ENCODE results near the gene RBM25.
"Not testable (repeated sequence)": the region's sequence is repeated elsewhere in the genome, so short reads cannot be mapped to it uniquely, and the experiment has no call there.

Gene RBM25

DNA sequence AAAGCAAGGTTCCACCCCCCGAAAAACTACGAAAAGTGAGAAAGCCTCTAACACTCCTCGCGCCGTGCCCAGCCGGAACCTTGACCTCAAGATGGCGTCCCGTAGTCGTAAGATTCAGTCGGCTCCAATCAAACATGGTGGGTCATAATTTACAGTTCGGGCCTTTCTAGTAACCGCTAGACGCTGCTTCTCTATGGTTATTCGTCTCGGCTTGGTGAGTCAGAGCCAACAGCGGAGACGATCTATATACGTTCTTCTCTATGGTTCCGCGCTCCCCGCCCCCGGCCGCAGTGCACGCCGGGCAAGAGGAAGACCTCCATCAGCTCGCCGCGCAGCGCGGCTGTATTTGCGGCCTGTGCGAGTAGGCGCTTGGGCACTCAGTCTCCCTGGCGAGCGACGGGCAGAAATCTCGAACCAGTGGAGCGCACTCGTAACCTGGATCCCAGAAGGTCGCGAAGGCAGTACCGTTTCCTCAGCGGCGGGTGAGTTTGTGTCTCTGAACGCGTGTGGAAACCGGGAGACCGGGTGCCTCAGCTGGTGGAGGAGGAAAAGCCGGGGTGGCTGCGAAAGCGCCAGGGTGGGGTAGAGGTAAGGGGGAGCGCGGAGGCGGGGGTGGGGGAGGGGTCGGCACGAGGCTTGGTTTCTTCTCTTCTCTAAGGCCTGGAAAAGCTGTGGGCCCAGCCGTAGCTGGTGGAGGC lies at the start of gene RBM25:
Gene RBM25 (plus strand): TSS at position 311 of the 698 bp plus-strand sequence. CDS start 13,108 bp downstream, outside the sequence.
- DNase-seq = peak; percentile 99

DNA sequence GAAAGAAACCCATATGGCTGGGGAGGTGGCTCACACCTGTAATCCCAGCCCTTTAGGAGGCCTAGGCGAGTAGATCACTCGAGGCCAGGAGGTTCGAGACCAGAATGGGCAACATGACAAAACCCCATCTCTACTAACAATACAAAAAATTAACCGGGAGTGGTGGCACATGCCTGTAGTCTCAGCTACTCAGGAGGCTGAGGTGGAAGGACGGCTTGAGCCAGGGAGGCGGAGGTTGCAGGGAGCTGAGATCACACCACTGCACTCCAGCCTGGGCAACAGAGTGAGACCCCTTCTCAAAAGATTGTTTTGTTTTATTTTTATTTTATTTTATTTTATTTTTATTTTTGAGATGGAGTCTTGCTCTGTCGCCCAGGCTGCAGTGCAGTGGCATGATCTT lies 47.1 kb upstream of the RBM25 start:
- not testable (repeated sequence) for DNase-seq

DNA sequence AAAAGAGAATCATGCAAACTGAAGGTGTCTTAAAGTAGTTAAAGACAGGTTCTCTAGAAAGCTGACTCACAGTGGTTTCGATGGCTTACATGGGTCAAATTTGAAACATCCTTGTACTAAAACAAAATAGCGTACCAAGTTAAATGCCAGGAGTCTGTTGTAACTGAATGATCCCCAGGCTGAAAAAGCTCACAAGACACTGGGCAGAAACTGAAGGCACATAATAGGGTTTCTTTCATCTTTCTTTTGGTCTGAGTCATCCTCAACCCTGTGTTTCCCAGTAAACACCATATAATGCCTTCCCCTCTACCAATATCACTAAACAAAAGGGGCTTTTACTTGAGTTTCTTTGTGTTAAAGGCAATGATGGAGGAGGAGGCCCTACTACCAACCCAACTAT lies 44.2 kb upstream of the RBM25 start:
- no peak for DNase-seq

DNA sequence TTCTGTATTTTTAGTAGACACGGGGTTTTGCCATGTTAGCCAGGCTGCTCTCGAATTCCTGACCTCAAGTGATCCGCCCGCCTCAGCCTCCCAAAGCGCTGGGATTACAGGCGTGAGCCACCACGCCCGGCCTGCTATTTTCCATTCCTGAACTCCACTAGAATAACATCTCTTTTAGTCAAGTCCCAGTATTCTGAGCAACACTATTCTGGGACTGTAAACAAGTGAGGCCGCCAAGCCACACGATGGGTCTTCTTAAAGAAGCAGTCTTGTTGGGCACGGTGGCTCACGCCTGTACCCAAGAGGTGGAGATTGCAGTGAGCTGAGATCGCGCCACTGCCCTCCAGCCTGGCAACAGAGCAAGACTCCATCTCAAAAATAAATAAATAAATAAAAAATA lies 42.8 kb upstream of the RBM25 start:
- not testable (repeated sequence) for DNase-seq

DNA sequence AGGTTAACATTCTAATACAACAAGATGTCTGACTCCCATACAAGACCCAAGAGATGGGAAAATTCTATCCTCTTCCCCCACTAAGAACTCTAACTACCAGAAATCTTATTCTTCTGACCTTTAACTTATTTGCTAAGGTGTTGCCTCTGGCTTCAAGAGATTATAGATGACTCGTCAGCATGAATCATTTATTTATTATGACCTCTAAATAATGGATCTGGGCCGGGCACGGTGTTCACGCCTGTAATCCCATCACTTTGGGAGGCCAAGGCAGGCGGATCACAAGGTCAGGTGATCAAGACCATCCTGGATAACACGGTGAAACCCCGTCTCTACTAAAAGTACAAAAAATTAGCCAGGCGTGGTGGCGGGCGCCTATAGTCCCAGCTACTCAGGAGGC lies 42.3 kb upstream of the RBM25 start:
- DNase-seq = not testable (repeated sequence)

DNA sequence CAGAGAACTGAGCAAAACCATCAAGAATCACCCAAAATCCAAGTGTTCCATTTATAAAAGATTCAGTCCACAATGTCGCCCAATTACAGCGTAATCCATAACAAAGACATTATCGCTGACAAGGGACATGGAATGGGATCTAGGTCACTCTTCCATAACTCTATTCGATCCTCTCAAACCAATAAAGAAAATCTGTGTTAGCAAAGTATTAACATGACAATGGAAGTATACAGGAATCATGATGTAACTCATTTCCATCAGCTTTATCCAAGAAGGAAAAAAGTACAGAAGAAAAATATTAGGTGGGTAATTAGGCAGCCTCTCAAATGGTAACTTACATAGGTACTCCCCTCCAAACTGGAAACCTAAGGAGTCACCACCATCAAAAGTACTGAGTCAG lies 36.3 kb upstream of the RBM25 start:
- no peak for DNase-seq

DNA sequence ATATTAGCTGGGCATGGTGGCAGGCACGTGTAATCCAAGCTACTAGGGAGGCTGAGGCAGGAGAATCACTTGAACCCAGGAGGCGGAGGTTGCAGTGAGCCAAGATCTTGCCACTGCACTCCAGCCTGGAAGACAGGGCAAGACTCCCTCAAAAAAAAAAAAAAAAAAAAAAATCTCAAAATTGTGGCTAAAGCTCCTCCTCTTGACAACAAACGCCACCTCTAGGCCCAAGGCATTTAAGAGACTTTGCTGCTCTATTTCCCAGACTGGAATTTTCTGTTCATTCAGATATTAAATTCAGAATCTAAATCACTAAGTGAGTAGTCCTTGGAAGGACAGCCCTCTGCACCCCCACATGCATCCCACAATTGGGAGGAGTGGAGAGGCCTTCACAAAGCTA lies 32.8 kb upstream of the RBM25 start:
- DNase-seq = no peak

DNA sequence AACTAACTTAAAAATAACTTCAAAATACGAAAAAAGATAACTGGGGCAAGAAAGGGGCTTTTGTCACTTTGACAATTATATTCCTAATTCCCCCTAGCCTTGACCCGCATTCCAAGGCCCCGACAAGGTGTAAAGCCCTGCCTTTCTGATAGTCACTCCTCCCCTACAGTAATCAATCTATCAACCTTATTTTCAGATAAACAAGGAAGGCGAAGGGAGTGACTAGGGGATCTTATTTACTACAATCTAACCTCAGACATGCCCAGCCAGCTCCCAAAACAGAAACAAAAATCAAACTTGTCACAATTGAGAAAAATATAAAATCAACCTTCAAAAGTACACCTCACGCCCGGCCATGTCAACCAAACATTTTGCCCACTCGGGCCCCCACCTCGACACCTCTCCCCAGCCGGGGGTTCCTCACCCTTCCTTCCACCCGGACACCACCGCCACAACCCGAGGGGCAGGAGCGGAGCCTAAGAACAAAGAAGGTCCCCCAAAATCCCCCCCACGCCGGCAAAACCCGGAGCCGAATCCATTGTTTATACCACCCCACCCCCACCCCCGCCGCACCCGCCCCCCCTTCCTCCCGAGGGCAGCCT lies 32.0 kb upstream of the RBM25 start:
- no peak for DNase-seq

DNA sequence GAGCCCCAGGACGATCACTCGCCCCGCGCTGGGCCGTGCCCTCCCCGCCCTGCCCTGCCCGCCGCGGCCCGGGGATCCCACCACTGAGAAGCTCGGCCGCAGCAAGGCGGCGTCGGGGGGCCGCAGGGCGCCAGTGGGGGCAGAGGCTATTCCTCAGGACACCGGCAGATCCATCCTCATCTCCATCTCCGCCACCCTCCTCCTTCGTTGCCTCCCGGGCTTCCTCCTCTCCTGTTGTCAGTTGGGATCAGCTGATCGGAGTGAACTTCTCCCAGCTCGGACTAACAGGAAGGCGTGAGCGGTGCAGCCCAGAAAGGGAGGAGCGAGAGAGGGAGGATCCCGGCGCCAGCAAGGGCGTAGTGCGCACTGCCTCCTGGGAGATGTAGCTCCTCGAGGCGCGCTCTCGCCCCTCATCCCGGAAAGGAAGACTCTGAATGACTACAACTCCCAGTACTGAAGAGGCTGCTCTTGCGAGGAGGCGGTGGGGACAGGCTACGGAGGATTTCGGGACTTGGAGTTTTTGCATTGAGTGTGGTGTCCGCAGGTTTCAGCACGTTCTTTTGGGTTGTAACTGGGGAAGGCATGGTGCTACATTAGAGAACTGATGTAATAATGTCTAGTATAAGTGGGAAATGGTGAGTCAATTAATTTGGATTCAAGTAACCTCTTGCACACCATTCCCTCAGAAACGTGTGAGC lies 31.3 kb upstream of the RBM25 start, which contains the start of gene ZFYVE1:
Gene ZFYVE1 (minus strand): TSS at position 262 of the 698 bp plus-strand sequence. CDS start 2,598 bp downstream, outside the sequence.
- DNase-seq = peak; percentile 99

DNA sequence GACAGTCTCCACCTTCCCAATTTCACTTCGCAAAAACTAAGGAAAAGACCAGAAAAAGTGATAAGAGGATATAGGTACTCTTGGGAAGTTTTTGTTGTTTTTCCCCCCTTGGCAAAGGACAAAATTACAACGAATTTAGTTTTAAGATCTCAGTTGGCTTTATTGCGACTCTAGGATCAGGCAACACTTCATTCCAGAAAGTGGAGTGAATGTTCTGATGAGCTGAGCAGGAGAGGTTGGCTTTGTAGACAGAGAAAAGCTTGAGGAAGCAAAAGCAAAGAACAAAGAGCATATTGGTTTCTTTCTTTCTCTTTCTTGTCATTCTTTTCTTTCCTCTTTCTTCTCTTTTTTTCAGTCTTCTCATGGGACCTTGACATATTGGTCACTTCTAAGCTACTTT lies 30.8 kb upstream of the RBM25 start:
- DNase-seq = no peak

DNA sequence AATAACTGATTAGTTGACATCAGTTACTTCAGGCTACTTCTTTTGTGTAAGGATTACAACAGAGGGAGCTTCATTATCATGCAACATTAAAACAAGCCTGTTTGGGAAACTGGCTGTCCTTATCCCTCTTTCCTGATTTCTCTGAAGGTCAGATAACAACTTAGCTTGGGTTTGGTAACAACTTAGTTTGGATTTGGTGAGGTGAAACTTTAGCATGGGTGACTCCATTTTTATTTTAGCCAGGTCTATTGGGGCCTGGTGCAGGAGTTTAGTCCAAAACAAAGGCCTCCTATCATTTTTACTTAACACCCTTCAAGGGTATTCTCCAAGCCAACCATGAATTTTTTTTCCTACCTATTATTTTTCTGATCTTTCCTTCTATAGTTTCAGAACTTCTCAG lies 30.4 kb upstream of the RBM25 start:
- no peak for DNase-seq

DNA sequence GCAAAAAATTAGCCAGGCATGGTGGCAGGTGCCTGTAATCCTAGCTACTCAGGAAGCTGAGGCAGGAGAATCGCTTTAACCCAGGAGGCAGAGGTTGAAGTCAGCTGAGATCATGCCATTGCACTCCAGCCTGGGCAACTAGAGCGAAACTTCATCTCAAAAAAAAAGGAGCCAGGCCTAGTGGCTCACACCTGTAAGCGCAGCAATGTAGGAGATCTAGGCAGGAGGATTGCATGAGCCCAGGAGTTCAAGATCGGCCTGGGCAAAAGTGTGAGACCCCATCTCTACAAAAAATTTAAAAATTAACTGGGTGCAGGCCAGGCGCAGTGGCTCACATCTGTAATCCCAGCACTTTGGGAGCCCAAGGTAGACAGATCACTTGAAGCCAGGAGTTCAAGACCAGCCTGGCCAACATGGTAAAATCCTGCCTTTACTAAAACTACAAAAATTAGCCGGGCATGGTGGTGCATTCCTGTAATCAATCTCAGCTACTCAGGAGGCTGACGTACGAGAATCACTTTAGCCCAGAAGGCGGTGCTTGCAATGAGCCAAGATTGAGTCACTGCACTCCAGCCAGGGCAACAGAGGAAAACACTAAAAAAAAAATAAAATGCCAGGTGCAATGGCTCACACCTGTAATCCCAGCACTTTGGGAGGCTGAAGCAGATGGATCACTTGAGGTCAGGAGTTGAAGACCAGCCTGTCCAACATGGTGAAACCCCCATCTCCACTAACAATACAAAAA lies 21.5 kb upstream of the RBM25 start:
- DNase-seq = not testable (repeated sequence)

DNA sequence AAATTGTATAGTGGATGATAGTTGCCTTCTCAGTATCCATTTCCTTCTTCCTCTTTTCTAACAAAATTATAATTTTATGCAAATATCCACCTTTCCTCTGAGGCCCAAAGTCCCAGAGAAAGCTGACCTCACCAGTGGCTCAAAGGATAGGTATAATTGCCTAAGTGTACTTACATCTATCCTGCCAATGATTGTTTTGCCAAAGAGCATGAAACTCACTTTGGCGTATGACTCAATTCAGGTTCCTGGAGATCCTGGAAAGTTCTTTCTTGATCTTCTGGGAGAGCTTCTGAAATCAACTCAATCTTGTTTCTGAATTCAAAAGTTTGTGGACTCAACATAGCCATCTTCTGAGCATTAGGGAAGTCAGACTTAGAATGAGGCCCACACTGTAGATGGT lies 10.5 kb upstream of the RBM25 start:
- DNase-seq = no peak

DNA sequence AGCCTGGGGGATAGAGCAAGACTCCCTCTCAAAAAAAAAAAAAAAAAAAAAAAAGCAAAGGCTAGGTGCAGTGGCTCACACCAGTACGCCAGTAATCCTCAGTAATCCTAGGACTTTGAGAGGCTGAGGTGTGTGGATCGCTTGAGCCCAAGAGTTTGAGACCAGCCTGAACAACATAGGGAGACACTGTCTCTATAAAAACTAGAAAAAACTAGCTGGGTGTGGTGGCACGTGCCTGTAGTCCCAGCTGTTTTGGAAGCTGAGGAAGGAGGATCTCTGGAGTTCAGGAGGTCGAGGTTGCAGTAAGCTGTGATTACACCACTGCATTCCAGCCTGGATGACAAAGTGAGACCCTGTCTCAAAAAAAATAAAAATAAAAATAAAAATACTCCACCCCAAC lies 8.9 kb upstream of the RBM25 start:
- no peak for DNase-seq

DNA sequence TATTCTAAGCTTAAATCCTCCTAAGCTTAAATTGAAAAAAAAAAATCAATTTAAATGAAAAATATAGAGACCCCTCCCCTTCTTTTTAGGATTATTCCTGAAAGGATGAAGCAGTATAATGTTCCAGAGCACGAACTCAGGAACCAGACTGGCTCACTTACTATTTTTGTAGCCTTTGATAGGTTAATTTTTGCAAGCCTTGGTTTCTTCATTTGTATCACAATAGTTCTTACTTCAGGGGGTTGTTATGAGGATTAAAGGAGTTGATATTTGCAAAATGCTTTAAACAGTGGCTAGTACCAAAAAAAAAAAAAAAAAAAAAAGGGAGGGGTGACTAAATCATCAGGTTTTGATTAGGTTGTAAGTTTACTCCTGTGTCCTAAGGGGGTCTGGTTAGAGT lies 3.1 kb upstream of the RBM25 start:
- no peak for DNase-seq

DNA sequence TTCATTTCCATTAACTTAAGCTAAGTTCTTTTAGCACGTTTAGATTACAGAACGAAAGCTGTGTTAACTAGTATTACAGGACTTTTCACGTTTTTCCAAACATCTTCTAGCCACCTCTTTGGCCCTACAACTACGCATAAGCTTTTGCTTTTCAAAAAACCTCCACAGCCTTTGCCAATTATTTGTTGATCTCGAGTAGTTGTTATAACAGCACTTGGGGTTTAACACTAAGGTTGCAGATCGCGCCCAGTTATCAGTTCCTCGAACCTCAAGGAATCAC lies 450 bp upstream of the RBM25 start:
- no peak for DNase-seq

DNA sequence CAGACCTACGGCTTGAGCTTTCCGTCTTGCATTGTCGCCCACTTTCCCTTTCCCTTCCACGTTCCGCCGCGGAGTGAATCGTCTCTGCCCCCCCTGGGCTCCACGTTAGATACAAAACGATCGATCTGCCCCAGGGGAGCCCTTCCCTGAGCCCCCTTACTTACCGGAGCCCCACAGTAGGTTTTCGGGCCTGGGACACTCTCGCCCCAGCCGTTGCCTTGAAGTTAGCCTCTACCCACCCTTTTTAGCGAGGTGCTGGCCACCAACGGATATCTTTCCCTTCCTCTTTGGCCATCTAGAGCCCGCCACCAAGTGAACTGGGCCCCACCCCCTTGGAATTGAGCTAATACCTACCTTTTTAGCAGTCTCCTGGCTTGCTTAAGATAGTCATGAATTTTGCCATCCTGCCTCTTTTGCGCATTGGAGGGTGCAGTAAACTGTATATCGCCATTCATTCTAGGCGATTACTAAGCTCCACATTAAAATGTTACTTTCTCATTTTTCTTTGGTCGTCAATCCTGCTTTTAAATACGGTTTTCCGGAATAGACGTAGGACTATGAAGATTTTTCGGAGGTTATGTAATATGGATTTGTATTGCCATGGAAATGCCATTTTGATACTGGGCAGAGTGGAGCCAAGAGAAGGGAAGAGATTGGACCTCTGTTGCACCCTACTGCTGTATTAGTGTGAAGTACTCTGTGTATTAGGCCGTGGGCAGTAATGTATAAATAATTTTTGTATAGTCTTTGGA lies 764 bp downstream of the RBM25 start:
- DNase-seq = peak; percentile 41

DNA sequence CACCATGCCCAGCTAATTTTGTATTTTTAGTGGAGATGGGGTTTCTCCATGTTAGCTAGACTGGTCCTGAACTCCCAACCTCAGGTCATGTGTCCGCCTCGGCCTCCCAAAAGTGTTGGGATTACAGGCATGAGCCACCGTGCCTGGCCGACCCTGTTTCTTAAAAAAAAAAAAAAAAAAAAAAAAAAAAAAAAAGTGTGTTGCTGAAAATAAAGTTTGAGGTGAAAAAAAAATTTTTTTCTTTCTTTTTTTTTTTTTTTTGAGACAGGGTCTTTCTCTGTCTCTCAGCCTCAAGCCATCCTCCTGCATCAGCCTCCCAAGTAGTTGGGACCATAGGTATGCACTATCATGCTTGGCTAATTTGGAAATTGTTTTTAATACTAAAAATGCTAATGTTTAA lies 11.3 kb downstream of the RBM25 start:
- DNase-seq = no peak

DNA sequence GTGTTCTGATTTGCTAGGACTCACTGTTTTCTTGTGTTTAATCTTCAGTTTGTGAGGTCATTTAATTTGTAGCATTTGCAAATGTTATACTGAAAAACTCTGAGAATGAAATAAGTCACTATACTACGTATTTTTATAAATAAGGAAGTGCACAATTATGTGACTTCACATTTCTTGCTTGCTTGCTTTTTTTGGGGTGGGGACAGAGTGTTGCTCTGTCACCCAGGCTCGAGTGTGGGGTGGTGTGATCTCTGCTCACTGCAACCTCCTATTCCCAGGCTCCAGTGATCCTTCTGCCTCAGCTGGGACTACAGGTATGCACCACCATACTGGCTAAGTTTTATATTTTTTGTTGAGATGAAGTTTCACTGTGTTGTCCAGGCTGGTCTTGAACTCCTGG lies 32.7 kb downstream of the RBM25 start:
- no peak for DNase-seq

DNA sequence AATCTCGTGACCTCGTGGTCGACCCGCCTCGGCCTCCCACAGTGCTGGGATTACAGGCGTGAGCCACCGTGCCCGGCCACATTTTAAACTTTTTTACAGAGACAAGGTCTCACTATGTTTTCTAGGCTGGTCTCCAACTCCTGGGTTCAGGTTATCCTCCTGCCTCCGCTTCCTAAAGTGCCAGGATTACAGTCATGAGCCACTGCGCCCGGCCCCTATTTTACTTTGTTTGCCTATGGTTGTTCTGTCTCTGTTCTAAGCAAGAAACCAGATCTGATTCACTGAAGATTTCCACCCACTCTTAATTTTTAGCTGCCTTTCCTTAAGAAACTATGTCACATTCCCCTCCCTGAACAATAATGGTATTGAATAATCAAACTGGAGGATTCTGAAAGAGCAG lies 39.1 kb downstream of the RBM25 start:
- no peak for DNase-seq

DNA sequence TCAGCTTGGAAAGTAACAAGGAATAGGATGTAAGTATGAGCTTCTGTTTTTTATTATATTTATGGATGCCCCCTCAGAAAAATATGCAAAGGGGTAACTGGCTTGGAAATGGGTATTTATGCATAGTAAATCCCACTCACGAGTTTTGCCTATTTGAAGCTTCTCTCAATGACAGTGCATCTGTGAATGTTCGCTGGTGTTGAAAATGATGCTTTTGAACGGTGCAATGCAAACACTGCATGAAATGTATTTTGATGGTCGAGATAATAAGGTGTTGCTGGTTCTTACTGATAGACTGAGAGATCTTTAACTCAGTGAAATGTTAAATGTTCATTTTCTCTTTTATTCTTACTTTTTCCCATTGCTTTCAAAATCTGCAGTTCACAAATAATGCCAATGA lies 42.0 kb downstream of the RBM25 start:
- DNase-seq = no peak

DNA sequence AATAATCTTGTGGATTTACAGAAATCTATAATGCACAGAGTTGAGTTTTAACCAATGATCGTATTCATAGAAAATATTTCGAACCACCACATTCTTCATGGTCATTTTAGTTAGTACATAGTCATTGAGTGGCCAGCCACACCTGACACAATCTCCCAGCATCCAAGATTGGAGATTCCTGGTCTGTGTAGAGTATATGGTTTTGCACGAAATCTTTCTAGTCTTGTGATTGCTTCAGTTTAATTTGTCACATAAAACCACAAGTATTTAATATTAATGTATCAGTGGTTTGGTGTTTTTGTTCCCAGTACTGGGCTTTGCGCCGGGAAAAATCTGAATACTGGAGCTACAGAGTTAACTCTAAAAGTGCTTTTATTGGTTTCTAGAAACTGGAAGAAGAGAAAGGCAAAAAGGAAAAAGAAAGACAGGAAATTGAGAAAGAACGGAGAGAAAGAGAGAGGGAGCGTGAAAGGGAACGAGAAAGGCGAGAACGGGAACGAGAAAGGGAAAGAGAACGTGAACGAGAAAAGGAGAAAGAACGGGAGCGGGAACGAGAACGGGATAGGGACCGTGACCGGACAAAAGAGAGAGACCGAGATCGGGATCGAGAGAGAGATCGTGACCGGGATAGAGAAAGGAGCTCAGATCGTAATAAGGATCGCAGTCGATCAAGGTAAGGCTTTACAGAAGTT lies 44.6 kb downstream of the RBM25 start:
- no peak for DNase-seq
